ENCODE measurements around the gene MPP2.

GRCh38 chr17:43860927-43861622 lies 46.3 kb downstream of the MPP2 start:
- TF ChIP-seq CTCF (conservative IDR thresholded peaks at IDR 0.05 in 1 of 2, IDR thresholded peaks at IDR 0.05 in 1 of 2; ENCODE audit: extremely low read depth in 1 of 2, insufficient read depth in 1 of 2, low read depth in 1 of 2, low read length in 2 of 2) (no peak), EZH2 (IDR thresholded peaks at IDR 0.05; ENCODE audit: borderline replicate concordance, low read length) (no peak)

Measured in mammary epithelial cell (primary cell).